ENCODE results near the gene ZFX.
"Not testable (repeated sequence)": the region's sequence is repeated elsewhere in the genome, so short reads cannot be mapped to it uniquely, and the experiment has no call there.

Gene ZFX

DNA sequence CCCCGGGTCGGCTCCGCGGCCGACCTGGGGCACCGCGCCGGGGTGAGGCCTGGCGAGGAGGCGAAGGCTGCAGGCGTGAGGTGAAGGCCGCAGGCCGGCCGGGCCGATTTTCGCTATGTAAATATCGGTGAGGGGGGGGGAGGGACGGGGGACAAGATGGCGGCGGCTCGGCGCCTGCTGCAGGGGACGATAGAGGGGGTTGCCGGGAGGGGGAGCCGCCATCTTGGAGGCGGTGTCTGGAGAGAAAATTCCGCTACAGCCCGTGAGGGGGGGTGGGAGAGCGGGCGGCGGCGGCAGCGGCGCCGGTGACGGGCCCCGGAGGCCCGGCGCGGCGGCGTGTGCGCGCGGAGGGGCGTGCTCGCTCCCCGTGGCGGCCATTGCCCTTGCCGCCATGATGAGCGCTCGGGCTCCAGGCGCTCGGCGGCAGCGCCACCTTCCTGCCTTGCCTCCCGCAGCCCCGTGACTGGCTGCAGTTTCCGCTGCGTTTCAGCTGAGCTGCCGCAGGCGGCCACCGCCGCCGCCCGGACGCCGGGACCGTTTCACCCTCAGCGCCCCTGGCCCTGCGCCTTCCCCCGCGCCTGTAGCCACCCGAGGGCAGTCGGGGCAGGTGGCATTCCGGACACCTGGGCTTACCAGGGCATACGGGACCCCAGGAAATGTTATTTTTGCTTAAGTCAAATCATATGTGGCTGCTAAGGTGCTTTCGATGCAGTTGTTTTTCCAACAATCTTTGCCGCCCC is 692 bp downstream of the ZFX start:
- no peaks in the 10 kb centered on the region for H3K9me3 ChIP-seq

GRCh38 chrX:24150898-24151297 is 1.4 kb downstream of the ZFX start:
- no peaks in the 10 kb centered on the region for H3K27me3 ChIP-seq
- no peak for DNase-seq
- H3K36me3 ChIP-seq, result no peaks in the 10 kb centered on the region
- TF ChIP-seq, protein P1, sequence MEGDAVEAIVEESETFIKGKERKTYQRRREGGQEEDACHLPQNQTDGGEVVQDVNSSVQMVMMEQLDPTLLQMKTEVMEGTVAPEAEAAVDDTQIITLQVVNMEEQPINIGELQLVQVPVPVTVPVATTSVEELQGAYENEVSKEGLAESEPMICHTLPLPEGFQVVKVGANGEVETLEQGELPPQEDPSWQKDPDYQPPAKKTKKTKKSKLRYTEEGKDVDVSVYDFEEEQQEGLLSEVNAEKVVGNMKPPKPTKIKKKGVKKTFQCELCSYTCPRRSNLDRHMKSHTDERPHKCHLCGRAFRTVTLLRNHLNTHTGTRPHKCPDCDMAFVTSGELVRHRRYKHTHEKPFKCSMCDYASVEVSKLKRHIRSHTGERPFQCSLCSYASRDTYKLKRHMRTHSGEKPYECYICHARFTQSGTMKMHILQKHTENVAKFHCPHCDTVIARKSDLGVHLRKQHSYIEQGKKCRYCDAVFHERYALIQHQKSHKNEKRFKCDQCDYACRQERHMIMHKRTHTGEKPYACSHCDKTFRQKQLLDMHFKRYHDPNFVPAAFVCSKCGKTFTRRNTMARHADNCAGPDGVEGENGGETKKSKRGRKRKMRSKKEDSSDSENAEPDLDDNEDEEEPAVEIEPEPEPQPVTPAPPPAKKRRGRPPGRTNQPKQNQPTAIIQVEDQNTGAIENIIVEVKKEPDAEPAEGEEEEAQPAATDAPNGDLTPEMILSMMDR (IDR thresholded peaks at IDR 0.05; ENCODE audit: low read depth, low read length), result no peak
- H3K9me3 ChIP-seq, result no peaks in the 10 kb centered on the region
- H3K4me1 ChIP-seq, result no peaks in the 10 kb centered on the region
- H3K4me3 ChIP-seq (ENCODE audit: low read depth, low read length), result peak overlapping the region; percentile 80

More for the DNA sequence above, 692 bp downstream of the ZFX start:
- Histone ChIP-seq H3K36me3 (no peaks in the 10 kb centered on the region), H3K27me3 (no peaks in the 10 kb centered on the region), H3K4me1 (no peaks in the 10 kb centered on the region), H3K4me3 (ENCODE audit: low read depth, low read length) (peak overlapping the region; percentile 80)
- peak; percentile 86 for DNase-seq
- TF ChIP-seq, protein P1 (IDR thresholded peaks at IDR 0.05; ENCODE audit: low read depth, low read length), result no peak; the same call in 1 of the 2 replicates

- TF ChIP-seq, protein P1 (IDR thresholded peaks at IDR 0.05; ENCODE audit: low read depth, low read length), result no peak
- H3K4me3 ChIP-seq (ENCODE audit: low read depth, low read length), result peak overlapping the region; percentile 80
Observed at GRCh38 chrX:24151513-24151912, 2.0 kb downstream of the ZFX start.

GRCh38 chrX:24153178-24153795 is 3.8 kb downstream of the ZFX start:
- TF ChIP-seq, protein P1 (IDR thresholded peaks at IDR 0.05; ENCODE audit: low read depth, low read length), result no peak
- peak; percentile 54 for DNase-seq
- peak overlapping the region; percentile 41 for H3K4me3 ChIP-seq (ENCODE audit: low read depth, low read length)
- no peaks in the 10 kb centered on the region for H3K9me3 ChIP-seq
- no peaks in the 10 kb centered on the region for H3K27me3 ChIP-seq
- no peaks in the 10 kb centered on the region for H3K4me1 ChIP-seq
- H3K36me3 ChIP-seq, result no peaks in the 10 kb centered on the region

More at GRCh38 chrX:24151513-24151912, 2.0 kb downstream of the ZFX start:
- no peaks in the 10 kb centered on the region for H3K27me3 ChIP-seq
- no peaks in the 10 kb centered on the region for H3K4me1 ChIP-seq
- no peaks in the 10 kb centered on the region for H3K9me3 ChIP-seq
- no peaks in the 10 kb centered on the region for H3K36me3 ChIP-seq
- DNase-seq, result no peak

- H3K4me1 ChIP-seq, result no peaks in the 10 kb centered on the region
- no peaks in the 10 kb centered on the region for H3K36me3 ChIP-seq
- no peaks in the 10 kb centered on the region for H3K9me3 ChIP-seq
- H3K4me3 ChIP-seq (ENCODE audit: low read depth, low read length), result peak overlapping the region; percentile 41
- peak; percentile 22 for DNase-seq
- TF ChIP-seq, protein P1 (IDR thresholded peaks at IDR 0.05; ENCODE audit: low read depth, low read length), result no peak
- no peaks in the 10 kb centered on the region for H3K27me3 ChIP-seq
Observed at GRCh38 chrX:24153796-24154189, 4.3 kb downstream of the ZFX start.

GRCh38 chrX:24154490-24155034 is 5.0 kb downstream of the ZFX start:
- H3K4me3 ChIP-seq (ENCODE audit: low read depth, low read length), result peak overlapping the region; percentile 15
- no peak for DNase-seq
- H3K4me1 ChIP-seq, result no peaks in the 10 kb centered on the region
- no peaks in the 10 kb centered on the region for H3K27me3 ChIP-seq
- H3K36me3 ChIP-seq, result no peaks in the 10 kb centered on the region
- TF ChIP-seq, protein P1 (IDR thresholded peaks at IDR 0.05; ENCODE audit: low read depth, low read length), result no peak
- no peaks in the 10 kb centered on the region for H3K9me3 ChIP-seq

DNA sequence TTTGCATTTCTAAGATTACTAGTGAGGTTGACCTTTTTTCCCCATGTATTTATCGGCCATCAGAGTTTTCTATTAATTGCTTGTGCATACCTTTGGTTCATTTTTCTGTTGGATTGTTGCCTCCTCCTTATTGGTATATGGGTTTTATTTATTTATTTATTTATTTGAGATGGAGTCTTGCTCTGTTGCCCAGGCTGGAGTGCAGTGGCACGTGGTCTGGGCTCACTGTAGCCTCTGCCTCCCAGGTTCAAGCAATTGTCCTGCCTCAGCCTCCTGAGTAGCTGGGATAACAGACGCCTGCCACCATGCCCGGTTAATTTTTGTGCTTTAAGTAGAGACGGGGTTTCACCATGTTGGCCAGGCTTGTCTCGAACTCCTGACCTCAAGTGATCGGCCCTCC is 6.2 kb downstream of the ZFX start:
- not testable (repeated sequence) for H3K36me3 ChIP-seq; H3K27me3 ChIP-seq; H3K4me3 ChIP-seq (ENCODE audit: low read depth, low read length); H3K4me1 ChIP-seq; DNase-seq; H3K9me3 ChIP-seq

Measured in BE2C (cell line).